ENCODE data around the gene RTP5.

The RTP5 gene

DNA sequence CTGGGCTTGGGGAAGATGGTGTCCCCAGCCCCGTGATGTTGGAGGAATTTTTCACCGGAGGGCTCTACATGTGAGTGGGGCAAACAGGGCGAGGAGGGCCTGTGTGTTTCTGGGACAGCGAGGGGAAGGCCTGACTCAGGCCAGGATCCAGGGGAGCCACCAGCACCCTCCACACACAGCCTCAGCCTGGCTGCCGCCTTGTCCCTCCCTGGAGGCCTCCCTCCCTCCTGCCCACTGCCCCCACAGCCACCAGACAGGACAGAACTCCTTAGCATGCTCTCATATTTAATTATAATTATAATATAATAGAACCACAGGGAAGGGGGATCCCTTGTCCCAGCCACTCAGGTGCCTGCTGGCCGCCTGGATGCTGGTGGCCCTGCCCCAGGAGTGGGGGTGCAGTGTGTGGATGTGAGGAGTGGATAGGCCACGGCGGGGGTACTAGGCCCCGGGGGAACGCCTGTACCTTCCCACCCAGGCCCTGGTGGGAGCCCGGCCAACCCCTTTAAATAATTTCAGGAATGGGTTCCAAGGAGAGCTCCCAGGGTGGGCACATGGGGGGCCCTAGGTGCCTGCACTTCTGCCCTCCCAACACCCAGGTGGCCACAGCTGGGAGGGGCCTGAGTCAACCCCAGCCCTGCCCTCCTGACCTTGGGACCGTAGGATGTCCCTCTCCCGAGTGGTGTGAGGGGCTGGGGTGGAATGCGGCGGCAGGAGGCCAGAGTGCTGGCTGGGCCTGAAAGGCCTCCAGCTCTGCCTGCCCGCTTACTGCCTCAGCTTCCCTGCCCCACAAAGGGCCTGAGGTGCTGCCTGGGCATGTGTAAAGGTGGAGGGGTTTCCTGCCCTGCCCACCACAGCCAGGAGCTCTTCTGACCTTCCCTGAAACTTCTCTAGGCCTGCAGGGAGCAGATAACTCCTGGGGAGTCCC, 19.6 kb upstream of the RTP5 start:
- no peak overlapping the region for H3K27ac ChIP-seq (ENCODE audit: poor library complexity, severe bottlenecking)
- H3K4me1 ChIP-seq (ENCODE audit: insufficient read depth, poor library complexity, severe bottlenecking): no peaks in the 10 kb centered on the region
- ATAC-seq (ENCODE audit: low read depth): no peak
- no peak overlapping the region for H3K4me3 ChIP-seq (ENCODE audit: severe bottlenecking)
- no peak for DNase-seq (ENCODE audit: low spot score)
- H3K36me3 ChIP-seq (ENCODE audit: low read depth): no peaks in the 10 kb centered on the region
- no peaks in the 10 kb centered on the region for H3K9me3 ChIP-seq (ENCODE audit: severe bottlenecking)
- TF ChIP-seq CTCF (IDR thresholded peaks at IDR 0.05; ENCODE audit: poor library complexity, severe bottlenecking): no peak
- H3K27me3 ChIP-seq (ENCODE audit: insufficient read depth, poor library complexity, severe bottlenecking): peaks cover 12% of the 10 kb centered on the region

GRCh38 chr2:241850544-241851324, 18.8 kb upstream of the RTP5 start:
- peaks cover 3% of the 10 kb centered on the region for H3K27me3 ChIP-seq (ENCODE audit: insufficient read depth, poor library complexity, severe bottlenecking)
- H3K36me3 ChIP-seq (ENCODE audit: low read depth): no peaks in the 10 kb centered on the region
- no peak for ATAC-seq (ENCODE audit: low read depth)
- peak; percentile 58 for DNase-seq (ENCODE audit: low spot score)
- no peaks in the 10 kb centered on the region for H3K9me3 ChIP-seq (ENCODE audit: severe bottlenecking)
- H3K27ac ChIP-seq (ENCODE audit: poor library complexity, severe bottlenecking): no peak overlapping the region
- no peak overlapping the region for H3K4me3 ChIP-seq (ENCODE audit: severe bottlenecking)
- H3K4me1 ChIP-seq (ENCODE audit: insufficient read depth, poor library complexity, severe bottlenecking): no peaks in the 10 kb centered on the region
- no peak for TF ChIP-seq CTCF (IDR thresholded peaks at IDR 0.05; ENCODE audit: poor library complexity, severe bottlenecking)

DNA sequence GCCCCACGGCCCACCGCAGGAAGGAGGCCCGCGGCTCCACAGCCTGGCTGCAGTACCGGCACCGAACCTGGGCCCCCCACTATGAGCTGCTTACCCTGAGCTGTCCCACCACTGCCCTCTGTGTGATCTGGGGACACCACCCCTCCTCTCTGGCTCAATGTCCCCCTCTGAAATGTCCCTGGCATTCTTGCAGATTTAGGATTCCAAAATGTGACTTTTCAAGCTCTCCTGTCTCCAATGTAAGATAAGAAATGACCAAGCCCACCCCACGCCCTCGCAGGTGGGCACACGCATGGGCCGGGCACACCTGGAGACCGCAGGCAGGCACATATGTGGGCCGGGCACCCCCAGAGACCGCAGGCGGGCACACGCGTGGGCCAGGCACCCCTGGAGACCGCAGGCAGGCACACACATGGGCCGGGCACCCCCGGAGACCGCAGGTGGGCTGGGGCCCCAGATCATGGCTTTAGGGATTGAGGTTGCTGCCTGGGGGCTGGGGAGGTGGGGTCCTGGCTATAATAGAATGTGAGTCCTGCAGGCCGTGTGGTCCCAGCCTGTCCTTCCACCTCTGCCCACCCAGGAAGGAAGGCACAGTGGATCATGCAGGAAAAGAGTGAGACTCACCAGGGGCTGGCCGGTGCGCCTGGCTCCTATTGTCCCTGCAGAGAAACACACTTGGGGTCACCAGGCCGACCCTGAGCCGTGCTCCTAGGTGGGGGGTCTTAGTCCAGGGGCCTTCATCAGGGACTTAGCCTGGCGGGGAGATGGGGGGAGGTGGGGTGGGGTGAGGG, 18.0 kb upstream of the RTP5 start:
- no peaks in the 10 kb centered on the region for H3K36me3 ChIP-seq (ENCODE audit: low read depth)
- H3K27me3 ChIP-seq (ENCODE audit: insufficient read depth, poor library complexity, severe bottlenecking): no peaks in the 10 kb centered on the region
- H3K9me3 ChIP-seq (ENCODE audit: severe bottlenecking): no peaks in the 10 kb centered on the region
- no peak overlapping the region for H3K4me3 ChIP-seq (ENCODE audit: severe bottlenecking)
- DNase-seq (ENCODE audit: low spot score) (no peak), ATAC-seq (ENCODE audit: low read depth) (no peak)
- no peak overlapping the region for H3K27ac ChIP-seq (ENCODE audit: poor library complexity, severe bottlenecking)
- H3K4me1 ChIP-seq (ENCODE audit: insufficient read depth, poor library complexity, severe bottlenecking): no peaks in the 10 kb centered on the region
- no peak for TF ChIP-seq CTCF (IDR thresholded peaks at IDR 0.05; ENCODE audit: poor library complexity, severe bottlenecking)

DNA sequence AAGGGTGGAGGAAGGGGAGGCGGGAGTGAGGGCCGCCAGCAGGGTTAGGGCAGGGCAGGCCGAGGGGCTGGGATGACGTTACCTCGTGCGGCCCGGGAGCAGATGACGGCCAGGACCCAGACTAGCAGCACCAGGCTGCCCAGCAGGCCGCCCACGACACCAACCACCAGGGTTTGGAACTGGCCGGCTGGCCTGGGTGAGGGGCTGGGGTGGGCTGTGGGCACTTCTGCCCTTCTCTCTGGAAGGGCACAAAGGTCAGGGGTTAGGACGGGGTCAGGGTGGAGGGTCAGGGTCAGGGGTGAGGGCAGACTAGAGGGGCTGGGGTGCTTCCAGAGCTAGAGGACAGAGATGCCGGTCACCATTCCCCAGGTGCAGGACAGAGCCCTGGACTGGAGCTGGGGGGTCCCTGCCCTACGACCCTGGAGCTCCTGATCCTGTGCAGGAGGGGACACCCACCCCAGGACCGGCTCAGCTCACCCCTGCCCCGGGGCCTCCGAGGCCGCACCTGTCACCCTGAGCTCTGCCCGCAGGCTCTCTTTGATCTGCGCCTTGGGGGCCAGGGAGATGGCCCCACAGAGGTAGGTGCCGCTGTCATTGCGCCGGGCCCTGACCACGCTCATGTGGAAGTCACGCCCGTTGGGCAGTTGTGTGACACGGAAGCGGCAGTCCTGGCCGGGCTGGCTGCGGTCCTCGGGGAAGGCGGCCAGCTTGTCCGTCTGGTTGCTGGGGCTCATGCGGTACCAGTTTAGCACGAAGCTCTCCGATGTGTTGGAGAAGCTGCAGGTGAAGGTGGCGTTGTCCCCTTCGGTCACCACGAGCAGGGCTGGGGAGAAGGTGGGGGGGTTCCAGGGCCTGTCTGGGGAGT, 17.2 kb upstream of the RTP5 start:
- peak; percentile 55 for DNase-seq (ENCODE audit: low spot score)
- no peak for ATAC-seq (ENCODE audit: low read depth)
- no peaks in the 10 kb centered on the region for H3K4me1 ChIP-seq (ENCODE audit: insufficient read depth, poor library complexity, severe bottlenecking)
- no peak for TF ChIP-seq CTCF (IDR thresholded peaks at IDR 0.05; ENCODE audit: poor library complexity, severe bottlenecking)
- no peaks in the 10 kb centered on the region for H3K27me3 ChIP-seq (ENCODE audit: insufficient read depth, poor library complexity, severe bottlenecking)
- no peak overlapping the region for H3K4me3 ChIP-seq (ENCODE audit: severe bottlenecking)
- no peaks in the 10 kb centered on the region for H3K9me3 ChIP-seq (ENCODE audit: severe bottlenecking)
- no peak overlapping the region for H3K27ac ChIP-seq (ENCODE audit: poor library complexity, severe bottlenecking)
- no peaks in the 10 kb centered on the region for H3K36me3 ChIP-seq (ENCODE audit: low read depth)

Data from RWPE2 (cell line).